ENCODE measurements around the gene LIN52.
"Not testable (repeated sequence)": the region's sequence is repeated elsewhere in the genome, so short reads cannot be mapped to it uniquely, and the experiment has no call there.

The LIN52 gene

GRCh38 chr14:74111395-74112216 lies 26.9 kb downstream of the LIN52 start:
- DNase-seq, result peak; percentile 54

- not testable (repeated sequence) for DNase-seq
These were observed 40.7 kb downstream of the LIN52 start for GRCh38 chr14:74125487-74125886.

GRCh38 chr14:74126315-74127013 lies 41.7 kb downstream of the LIN52 start:
- DNase-seq, result no peak

- DNase-seq, result no peak
These were observed 42.9 kb downstream of the LIN52 start for GRCh38 chr14:74127634-74128033.

GRCh38 chr14:74133833-74134481 lies 49.2 kb downstream of the LIN52 start:
- DNase-seq, result no peak

GRCh38 chr14:74134484-74134883 lies 49.7 kb downstream of the LIN52 start:
- no peak for DNase-seq

GRCh38 chr14:74135426-74135825 lies 50.7 kb downstream of the LIN52 start:
- DNase-seq, result no peak

GRCh38 chr14:74140374-74140850 lies 55.7 kb downstream of the LIN52 start:
- DNase-seq, result peak; percentile 85

GRCh38 chr14:74141703-74142102 lies 56.9 kb downstream of the LIN52 start:
- no peak for DNase-seq

- DNase-seq, result no peak
These were observed 57.8 kb downstream of the LIN52 start for GRCh38 chr14:74142523-74142922.

GRCh38 chr14:74144789-74145188 lies 60.0 kb downstream of the LIN52 start:
- DNase-seq, result no peak

- DNase-seq, result no peak
These were observed 62.8 kb downstream of the LIN52 start for GRCh38 chr14:74147571-74147970.

GRCh38 chr14:74148705-74149104 lies 63.9 kb downstream of the LIN52 start:
- no peak for DNase-seq

GRCh38 chr14:74155287-74155686 lies 70.5 kb downstream of the LIN52 start:
- DNase-seq, result no peak

- DNase-seq, result no peak
These were observed 71.0 kb downstream of the LIN52 start for GRCh38 chr14:74155749-74156148.

GRCh38 chr14:74160763-74161162 lies 76.0 kb downstream of the LIN52 start:
- DNase-seq, result no peak

- no peak for DNase-seq
These were observed 76.9 kb downstream of the LIN52 start for GRCh38 chr14:74161526-74162158.

- DNase-seq, result no peak
These were observed 85.2 kb downstream of the LIN52 start for GRCh38 chr14:74169906-74170305.

GRCh38 chr14:74176400-74176793 lies 91.6 kb downstream of the LIN52 start:
- no peak for DNase-seq

GRCh38 chr14:74179856-74180255 lies 95.1 kb downstream of the LIN52 start:
- no peak for DNase-seq

GRCh38 chr14:74190927-74191575 lies 106.3 kb downstream of the LIN52 start:
- no peak for DNase-seq

- DNase-seq, result no peak
These were observed 109.9 kb downstream of the LIN52 start for GRCh38 chr14:74194506-74195274.

Data from NCI-H1105 (cell line).